Karpas-422 (cell line): ENCODE data around the gene PHF12. TPM values are rescaled to one million over a fixed set of nuclear protein-coding genes. Genes with fewer than 3 reads are reported as not detected.
"Not testable (repeated sequence)": the region's sequence is repeated elsewhere in the genome, so short reads cannot be mapped to it uniquely, and the experiment has no call there.

Experiments
- DNase-seq: peaks from one replicate; pipeline ENCODE4 v3.0.0-alpha.2; 2015
- H2AFZ ChIP-seq: fragments of 200-600 bp; sonication (generic); 2 replicates; pipeline ENCODE4 v1.6.1; 2014; ENCODE audit warnings: antibody characterized with exemption, low read length, mixed read lengths
- H3K27ac ChIP-seq: fragments of 200-600 bp; sonication (generic); 2 replicates; pipeline ENCODE4 v1.5.1; 2014; ENCODE audit warnings: mild to moderate bottlenecking, low read length, moderate library complexity
- H3K27me3 ChIP-seq: fragments of 200-600 bp; sonication (generic); 2 replicates; pipeline ENCODE4 v1.6.1; 2014; ENCODE audit warnings: low read length, mixed read lengths
- H3K36me3 ChIP-seq: fragments of 200-600 bp; sonication (generic); 2 replicates; pipeline ENCODE4 v1.6.1; 2014; ENCODE audit warnings: low read length, mixed read lengths; ENCODE audit not compliant: insufficient read depth
- H3K4me1 ChIP-seq: fragments of 200-600 bp; sonication (generic); 2 replicates; pipeline ENCODE4 v1.6.1; 2014; ENCODE audit warnings: mild to moderate bottlenecking, low read length, mixed read lengths
- H3K4me2 ChIP-seq: fragments of 200-600 bp; sonication (generic); 2 replicates; pipeline ENCODE4 v1.6.1; 2014; ENCODE audit warnings: low read length, low read depth, mild to moderate bottlenecking; ENCODE audit not compliant: poor library complexity, severe bottlenecking
- H3K4me3 ChIP-seq: fragments of 200-600 bp; sonication (generic); 2 replicates; pipeline ENCODE4 v1.5.1; 2014; ENCODE audit warnings: mild to moderate bottlenecking, antibody characterized with exemption, low read length, mixed read lengths
- H3K79me2 ChIP-seq: fragments of 200-600 bp; sonication (generic); 2 replicates; pipeline ENCODE4 v1.6.1; 2014; ENCODE audit warnings: mild to moderate bottlenecking, low read length, mixed read lengths
- H3K9ac ChIP-seq: fragments of 200-600 bp; sonication (generic); 2 replicates; pipeline ENCODE4 v1.6.0; 2014; ENCODE audit warnings: low read length
- H3K9me2 ChIP-seq: fragments of 200-600 bp; sonication (generic), shearing (Covaris generic); replicated peaks from 2 replicates; pipeline ENCODE4 v1.6.0; 2014; ENCODE audit warnings: mild to moderate bottlenecking, low read length, moderate library complexity; ENCODE audit not compliant: insufficient read depth
- H3K9me3 ChIP-seq: fragments of 300-700, 200-600 bp; sonication (generic); 2 replicates; pipeline ENCODE4 v1.6.1; 2014; ENCODE audit warnings: low read length, mixed read lengths
- H4K20me1 ChIP-seq: fragments of 200-600 bp; sonication (generic); 2 replicates; pipeline ENCODE4 v1.6.1; 2014; ENCODE audit warnings: mild to moderate bottlenecking, antibody characterized with exemption, low read length, low read depth; ENCODE audit not compliant: insufficient read depth
- total RNA-seq: library from RNA; depleted of rRNA; stranded (reverse); fragments of >200 nt; shearing (Covaris generic); gene quantifications from 2 replicates; pipeline ENCODE4 v1.2.3, GENCODE V29; 2014; ENCODE audit warnings: low replicate concordance

The PHF12 gene
- total RNA-seq, 1 experiment from 2014 or later = 38.3 TPM

DNA sequence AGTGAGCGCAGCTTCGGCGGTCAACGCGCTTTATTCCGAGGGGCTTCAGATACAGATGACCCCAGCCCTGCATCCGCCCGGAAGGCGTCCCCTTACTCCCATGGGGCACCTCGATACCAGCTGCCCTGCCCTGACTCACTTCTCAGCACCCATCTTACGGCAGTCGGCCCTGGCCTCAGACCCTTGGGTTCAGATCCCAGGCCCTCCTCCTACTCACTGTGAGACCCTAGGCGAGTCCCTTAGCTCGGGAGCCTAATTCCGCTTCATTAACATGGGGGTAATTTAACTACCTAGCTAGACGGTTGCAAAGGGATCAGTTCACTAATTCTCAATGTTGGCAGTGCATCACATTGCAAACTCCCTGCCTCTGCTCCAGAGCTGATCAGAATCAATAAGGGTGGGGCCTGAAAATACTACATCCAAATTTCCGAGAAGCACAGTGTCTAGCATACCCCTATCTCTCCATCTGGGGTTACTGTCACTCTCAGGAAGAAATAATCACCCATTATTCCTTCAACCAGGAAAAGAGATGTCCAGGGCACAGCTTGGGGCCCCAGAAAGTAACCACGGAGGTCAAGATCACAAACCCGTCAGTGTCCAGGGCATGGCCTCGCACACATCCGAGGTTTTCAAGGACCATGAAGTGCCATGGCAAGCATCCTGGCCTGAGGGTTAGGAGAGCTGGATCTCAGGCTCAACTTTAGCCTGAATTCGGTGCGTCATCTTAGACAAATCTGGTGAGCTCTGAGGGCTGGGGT lies 53.4 kb downstream of the PHF12 start:
- peak; percentile 88 for DNase-seq
- H3K79me2 ChIP-seq = peaks cover 55% of the 10 kb centered on the region

DNA sequence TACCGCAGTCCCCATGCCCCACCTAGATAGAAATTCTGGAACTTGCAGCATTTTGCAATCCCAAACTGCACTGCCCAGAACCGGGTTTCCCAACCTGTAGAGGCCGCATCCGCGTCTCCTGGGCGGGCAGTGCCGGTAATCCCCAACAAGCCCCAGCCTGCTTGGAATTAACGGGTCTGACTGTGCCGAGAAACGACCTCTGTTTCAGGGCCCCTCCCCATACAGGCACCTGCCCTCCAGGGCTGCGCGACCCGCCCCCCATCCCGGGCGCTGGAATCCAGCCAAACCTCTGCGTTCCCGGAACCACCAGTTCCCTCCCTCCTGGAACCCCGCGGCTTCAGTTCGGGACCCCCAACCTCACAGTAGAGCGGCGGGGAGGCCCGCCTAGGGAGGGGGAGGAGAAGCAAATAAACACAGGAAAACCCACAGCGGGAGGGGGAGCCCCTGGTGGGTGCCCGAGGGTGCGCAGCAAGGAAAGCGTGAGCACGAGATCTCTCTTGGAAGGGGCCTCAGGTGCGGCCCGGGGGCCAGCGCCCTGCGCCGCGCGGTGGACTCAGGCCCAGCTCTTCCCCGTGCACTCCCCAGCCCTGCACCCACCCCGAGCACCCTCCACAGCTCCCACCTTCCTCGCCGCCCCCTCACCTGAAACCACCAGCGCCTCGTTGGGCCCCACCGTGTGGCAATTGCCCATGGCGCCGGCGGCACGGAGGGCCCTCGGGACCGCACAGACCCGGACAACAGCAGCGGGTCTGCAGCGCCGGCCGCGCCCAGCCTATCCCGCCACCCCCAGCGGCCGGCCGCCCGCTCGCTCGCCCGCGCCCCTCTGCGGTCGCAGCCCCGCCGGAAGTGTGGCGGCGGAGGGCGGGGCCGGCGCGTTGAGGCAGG lies 54.2 kb downstream of the PHF12 start, which contains the start of gene FLOT2:
TSS of gene FLOT2 (minus strand) at position 850 of the 885 bp plus-strand sequence. CDS start at position 691, 159 bp downstream.
- peak; percentile 82 for DNase-seq
- Histone ChIP-seq H3K4me1 (peaks cover 70% of the 10 kb centered on the region), H3K9me2 (no peaks in the 10 kb centered on the region), H3K79me2 (peaks cover 58% of the 10 kb centered on the region), H3K4me2 (peak within 1 kb of the TSS; percentile 76), H3K36me3 (peaks cover 12% of the 10 kb centered on the region; the same call in 1 of the 2 replicates), H3K9me3 (no peaks in the 10 kb centered on the region), H3K4me3 (peak within 1 kb of the TSS; percentile 80), H3K9ac (peak within 1 kb of the TSS; percentile 90), H2AFZ (peak within 1 kb of the TSS; percentile 4; the same call in 1 of the 2 replicates), H3K27ac (peak within 1 kb of the TSS; percentile 76), H3K27me3 (no peaks in the 10 kb centered on the region), H4K20me1 (no peaks in the 10 kb centered on the region; the same call in 1 of the 2 replicates)

More for the DNA sequence above, 53.4 kb downstream of the PHF12 start:
- Histone ChIP-seq H3K9ac (peak overlapping the region; percentile 90), H3K27ac (peak overlapping the region; percentile 76), H2AFZ (peak overlapping the region; percentile 4; the same call in 1 of the 2 replicates), H3K4me2 (peak overlapping the region; percentile 76), H3K4me1 (peaks cover 62% of the 10 kb centered on the region), H3K4me3 (peak overlapping the region; percentile 80), H3K36me3 (peaks cover 8% of the 10 kb centered on the region; the same call in 1 of the 2 replicates), H3K27me3 (no peaks in the 10 kb centered on the region), H3K9me3 (no peaks in the 10 kb centered on the region), H4K20me1 (no peaks in the 10 kb centered on the region; the same call in 1 of the 2 replicates), H3K9me2 (no peaks in the 10 kb centered on the region)

DNA sequence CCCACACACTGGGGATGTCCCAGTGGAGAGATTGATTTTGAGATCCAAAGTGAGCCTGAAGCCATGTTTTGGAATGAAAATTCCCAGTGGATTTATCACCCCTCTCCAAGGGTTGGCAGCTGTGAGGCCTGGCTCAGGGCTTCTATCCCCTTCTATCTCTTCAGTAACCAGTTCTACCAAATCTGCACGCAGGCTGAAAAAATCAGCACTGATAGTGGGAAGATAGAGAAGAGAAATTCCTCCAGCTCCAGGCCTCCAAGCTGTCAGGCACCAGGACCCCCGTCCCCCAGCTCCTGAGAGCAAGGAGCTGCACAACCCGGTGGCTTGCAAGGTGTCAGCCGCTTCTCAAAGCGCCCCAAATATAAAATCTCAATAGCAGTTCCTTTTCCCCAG lies 54.8 kb downstream of the PHF12 start:
- Histone ChIP-seq H3K9me2 (no peaks in the 10 kb centered on the region), H3K9ac (peak overlapping the region; percentile 90), H3K9me3 (no peaks in the 10 kb centered on the region), H3K27me3 (no peaks in the 10 kb centered on the region), H3K27ac (peak overlapping the region; percentile 76), H2AFZ (no peak overlapping the region), H4K20me1 (no peaks in the 10 kb centered on the region; the same call in 1 of the 2 replicates), H3K4me2 (peak overlapping the region; percentile 76), H3K79me2 (peaks cover 58% of the 10 kb centered on the region), H3K4me3 (peak overlapping the region; percentile 80), H3K4me1 (peaks cover 72% of the 10 kb centered on the region), H3K36me3 (peaks cover 12% of the 10 kb centered on the region; the same call in 1 of the 2 replicates)
- no peak for DNase-seq

DNA sequence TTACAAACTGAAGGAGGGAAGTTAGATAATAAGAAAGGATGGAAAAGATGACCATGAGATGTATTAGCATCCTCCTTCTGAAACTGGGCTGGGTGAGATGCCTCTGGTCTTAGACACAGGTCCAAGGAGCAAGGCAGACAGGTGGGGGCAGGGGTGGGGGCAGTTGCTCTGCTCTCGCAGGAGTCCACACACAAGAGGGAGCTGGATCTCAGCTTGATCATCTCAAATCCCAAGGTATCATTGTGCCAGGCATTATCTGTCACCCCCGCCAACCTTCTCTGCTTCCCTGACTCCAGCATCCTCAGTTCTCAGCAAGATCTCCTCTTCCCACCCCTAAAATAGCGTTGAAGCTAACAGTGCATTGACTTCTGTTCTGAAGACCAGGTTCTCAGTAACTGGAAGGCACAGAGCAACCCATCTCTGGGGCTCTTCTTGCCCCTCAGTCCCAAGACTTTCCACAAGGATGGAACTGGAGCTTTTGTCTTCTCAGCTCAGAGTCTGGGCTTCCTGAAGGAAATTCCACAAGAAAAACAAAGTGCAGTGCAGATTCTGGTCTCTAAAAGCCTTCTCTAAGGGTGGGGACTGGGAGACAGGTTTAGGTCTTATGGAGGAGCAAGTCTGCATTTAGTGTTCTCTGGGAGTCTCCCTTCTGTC lies 55.4 kb downstream of the PHF12 start:
- Histone ChIP-seq H3K9ac (peak overlapping the region; percentile 90), H3K79me2 (peaks cover 58% of the 10 kb centered on the region), H3K36me3 (peaks cover 12% of the 10 kb centered on the region; the same call in 1 of the 2 replicates), H4K20me1 (no peaks in the 10 kb centered on the region; the same call in 1 of the 2 replicates), H3K27me3 (no peaks in the 10 kb centered on the region), H3K4me1 (peaks cover 72% of the 10 kb centered on the region), H3K9me2 (no peaks in the 10 kb centered on the region), H2AFZ (no peak overlapping the region), H3K4me2 (peak overlapping the region; percentile 76), H3K4me3 (peak overlapping the region; percentile 80), H3K9me3 (no peaks in the 10 kb centered on the region), H3K27ac (peak overlapping the region; percentile 76)
- DNase-seq = no peak

DNA sequence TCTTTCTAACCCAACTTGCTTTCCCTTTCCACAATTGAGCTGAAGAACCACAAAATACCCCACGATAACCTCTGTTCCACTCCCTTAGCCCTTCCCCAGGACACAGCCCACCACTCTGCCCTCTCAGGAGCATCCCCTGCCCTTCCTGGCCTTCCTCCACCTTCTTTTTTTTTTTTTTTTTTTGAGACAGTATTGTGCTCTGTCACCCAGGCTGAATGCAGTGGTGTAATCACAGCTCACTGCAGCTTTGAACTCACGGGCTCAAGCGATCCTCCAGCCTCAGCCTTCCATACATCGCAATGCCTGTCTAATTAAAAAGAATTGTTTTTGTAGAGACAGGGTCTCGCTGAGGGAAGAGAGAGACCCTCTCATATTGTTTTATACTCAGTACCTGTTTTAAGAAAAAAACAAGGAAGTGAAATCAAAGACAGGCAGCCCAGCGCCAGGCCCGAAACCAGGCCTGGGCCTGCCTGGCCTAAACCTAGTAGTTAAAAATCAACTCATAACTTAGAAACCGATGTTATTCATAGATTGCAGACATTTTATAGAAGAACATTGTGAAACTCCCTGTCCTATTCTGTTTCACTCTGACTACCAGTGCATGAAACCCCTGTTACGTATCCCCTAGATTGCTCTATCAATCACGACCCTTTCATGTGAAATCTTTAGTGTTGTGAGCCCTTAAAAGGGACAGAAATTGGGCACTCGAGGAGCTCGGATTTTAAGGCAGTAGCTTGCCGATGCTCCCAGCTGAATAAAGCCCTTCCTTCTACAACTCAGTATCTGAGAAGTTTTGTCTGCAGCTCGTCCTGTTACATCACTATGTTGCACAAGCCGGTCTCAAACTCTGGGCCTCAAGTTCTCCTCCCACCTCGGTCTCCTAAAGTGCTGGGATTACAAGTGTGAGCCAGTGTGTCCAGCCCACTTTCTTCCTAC lies 57.8 kb downstream of the PHF12 start:
- not testable (repeated sequence) for H3K36me3 ChIP-seq, H3K27me3 ChIP-seq, H3K9me3 ChIP-seq, H2AFZ ChIP-seq, H4K20me1 ChIP-seq, H3K9me2 ChIP-seq
- peaks cover 49% of the 10 kb centered on the region for H3K79me2 ChIP-seq
- H3K4me2 ChIP-seq = peak overlapping the region; percentile 64
- peak overlapping the region; percentile 69 for H3K9ac ChIP-seq
- peaks cover 86% of the 10 kb centered on the region for H3K4me1 ChIP-seq
- peak; percentile 60 for DNase-seq
- peak overlapping the region; percentile 90 for H3K27ac ChIP-seq
- peak overlapping the region; percentile 42 for H3K4me3 ChIP-seq

DNA sequence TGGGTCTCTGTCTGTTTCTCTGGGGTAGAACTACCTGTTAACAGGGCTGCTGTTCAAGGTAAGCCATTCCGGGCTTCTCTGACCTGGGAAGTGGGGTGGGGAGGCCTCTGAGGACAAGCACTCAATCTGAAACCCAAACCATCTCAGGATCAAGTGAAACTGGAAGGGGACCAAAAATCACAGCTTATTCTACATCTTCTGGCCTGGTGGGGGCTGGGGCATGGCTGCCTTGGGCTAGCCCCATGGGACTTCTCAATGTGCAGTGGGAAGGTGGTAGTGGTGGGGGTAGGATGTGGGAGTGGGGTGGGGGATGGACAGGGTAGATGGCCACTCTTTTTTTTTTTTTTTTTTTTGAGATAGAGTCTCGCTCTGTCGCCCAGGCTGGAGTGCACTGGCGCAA lies 59.3 kb downstream of the PHF12 start:
- H3K27ac ChIP-seq = peak overlapping the region; percentile 18; the same call in 1 of the 2 replicates
- no peak overlapping the region for H3K4me2 ChIP-seq
- DNase-seq = no peak

DNA sequence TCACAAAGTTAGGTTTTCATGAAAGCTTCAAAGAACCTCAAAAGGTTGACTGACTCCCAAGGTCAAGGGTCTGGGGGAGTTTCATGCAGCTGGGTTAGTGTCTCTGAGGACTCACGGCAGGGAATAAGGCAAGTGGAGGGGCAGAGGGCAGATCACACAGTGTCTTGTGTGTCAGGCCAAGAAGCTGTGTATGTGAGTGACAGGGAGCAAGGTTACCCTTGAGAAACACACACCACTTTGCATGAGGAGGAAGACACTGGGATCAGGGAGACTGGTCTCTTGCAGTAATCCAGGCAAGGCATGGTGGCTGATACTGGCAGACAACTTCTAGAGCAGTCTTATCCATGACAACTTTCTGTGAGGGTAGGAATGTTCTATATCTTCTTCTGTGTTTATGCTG lies 60.1 kb downstream of the PHF12 start:
- no peak for DNase-seq
- Histone ChIP-seq H3K9me3 (no peaks in the 10 kb centered on the region), H3K27ac (peak overlapping the region; percentile 18; the same call in 1 of the 2 replicates), H3K79me2 (peaks cover 37% of the 10 kb centered on the region), H3K36me3 (0 out of 2 replicates have a peak, but pooled peaks cover 4% of the 10 kb centered on the region), H4K20me1 (no peaks in the 10 kb centered on the region; the same call in 1 of the 2 replicates), H3K4me1 (peaks cover 81% of the 10 kb centered on the region), H3K4me3 (no peak overlapping the region), H3K9me2 (no peaks in the 10 kb centered on the region), H3K9ac (no peak overlapping the region), H3K4me2 (no peak overlapping the region), H3K27me3 (no peaks in the 10 kb centered on the region), H2AFZ (no peak overlapping the region)

More for the DNA sequence above, 59.3 kb downstream of the PHF12 start:
- Histone ChIP-seq H3K36me3 (0 out of 2 replicates have a peak, but pooled peaks cover 4% of the 10 kb centered on the region), H3K9ac (no peak overlapping the region), H3K9me2 (no peaks in the 10 kb centered on the region), H2AFZ (no peak overlapping the region), H3K9me3 (no peaks in the 10 kb centered on the region), H3K27me3 (no peaks in the 10 kb centered on the region), H3K79me2 (peaks cover 45% of the 10 kb centered on the region), H3K4me1 (peaks cover 84% of the 10 kb centered on the region), H4K20me1 (no peaks in the 10 kb centered on the region; the same call in 1 of the 2 replicates), H3K4me3 (no peak overlapping the region)
